BJ (cell line): Measurements from ENCODE around the gene USH1G. TPM values are rescaled to one million over a fixed set of nuclear protein-coding genes. Genes with fewer than 3 reads are reported as not detected.

ENCODE experiments used
- CTCF ChIA-PET: fragments of 350-600 bp; formaldehyde crosslinking; extraction: SDS; loops from one replicate; lab custom pipeline; 2021; ENCODE audit warnings: antibody characterized with exemption, inconsistent platforms; lab: Yijun Ruan, JAX
- POLR2A ChIA-PET: fragments of 300-600 bp; sonication (Branson Sonifier 250); formaldehyde crosslinking; extraction: SDS; loops from one replicate; lab custom pipeline; 2021; ENCODE audit warnings: antibody characterized with exemption; lab: Charles Lee
- DNase-seq: peaks from one replicate; pipeline ENCODE4 v3.0.0-alpha.2; 2011; ENCODE audit warnings: low read depth
- H3K27me3 ChIP-seq: 2 replicates; pipeline ENCODE4 v1.6.0; 2011; ENCODE audit warnings: low read length; ENCODE audit not compliant: control insufficient read depth, insufficient read depth
- H3K36me3 ChIP-seq: 2 replicates; pipeline ENCODE4 v1.5.1; 2011; ENCODE audit warnings: low read length; ENCODE audit not compliant: control insufficient read depth, insufficient read depth
- H3K4me3 ChIP-seq: 2 replicates; pipeline ENCODE4 v1.5.1; 2011; ENCODE audit warnings: low read depth, mild to moderate bottlenecking, control low read depth, low read length
- CTCF ChIP-seq: IDR thresholded peaks from 2 replicates; pipeline ENCODE4 v1.5.1; 2011; ENCODE audit warnings: low read depth, mild to moderate bottlenecking, control low read depth, inconsistent platforms, low read length, moderate library complexity; ENCODE audit not compliant: insufficient read depth
- polyA plus RNA-seq: library from polyadenylated mRNA; depleted of rRNA; stranded (reverse); fragments of >200 nt; gene quantifications from 2 replicates; pipeline ENCODE4 v1.2.3, GENCODE V29; 2011

Gene USH1G
- polyA plus RNA-seq, 1 experiment, result not detected

GRCh38 chr17:74959826-74960515 is 36.9 kb upstream of the USH1G start:
- no peak overlapping the region for H3K4me3 ChIP-seq
- TF ChIP-seq CTCF, result no peak
- no peaks in the 10 kb centered on the region for H3K36me3 ChIP-seq
- ChIA-PET CTCF (interaction anchor here (1.0 to 5.2 kb wide), 20 partner anchors 8 to 248 kb away, joined by 3 to 52 read pairs (median 12); partner anchors contain the start of genes CDR2L, HID1, KCTD2 and MRPL58), POLR2A (no interaction called here)
- peaks cover 5% of the 10 kb centered on the region; the same call in 1 of the 2 replicates for H3K27me3 ChIP-seq
- no peak for DNase-seq

- ChIA-PET POLR2A (no interaction called here), CTCF (interaction anchor here (0.5 to 3.9 kb wide), 48 partner anchors 10 to 1683 kb away, joined by 3 to 48 read pairs (median 4); partner anchors contain the start of genes ATP5PD, CDR2L, HID1 and KCTD2)
- H3K27me3 ChIP-seq, result peaks cover 7% of the 10 kb centered on the region
- peak; percentile 93 for TF ChIP-seq CTCF
- no peak overlapping the region for H3K4me3 ChIP-seq
- no peak for DNase-seq
- H3K36me3 ChIP-seq, result no peaks in the 10 kb centered on the region
Observed at GRCh38 chr17:74957935-74958740, 35.1 kb upstream of the USH1G start.

- Histone ChIP-seq H3K4me3 (no peak overlapping the region), H3K27me3 (peaks cover 9% of the 10 kb centered on the region), H3K36me3 (no peaks in the 10 kb centered on the region)
- TF ChIP-seq CTCF, result no peak
- ChIA-PET POLR2A (no interaction called here), CTCF (interaction anchor here (0.6 to 3.9 kb wide), 8 partner anchors 8 to 164 kb away, joined by 3 to 48 read pairs (median 7); partner anchors contain the start of genes MRPL58, OTOP2, OTOP3 and USH1G)
- no peak for DNase-seq
Observed at GRCh38 chr17:74956093-74956492, 33.0 kb upstream of the USH1G start.

- no peak for TF ChIP-seq CTCF
- no peak for DNase-seq
- ChIA-PET POLR2A (no interaction called here), CTCF (interaction anchor here (0.6 to 3.5 kb wide), 7 partner anchors 11 to 173 kb away, joined by 3 to 48 read pairs (median 3); partner anchors contain the start of genes MRPL58, OTOP2 and USH1G)
- no peaks in the 10 kb centered on the region for H3K36me3 ChIP-seq
- no peak overlapping the region for H3K4me3 ChIP-seq
- peaks cover 12% of the 10 kb centered on the region for H3K27me3 ChIP-seq
Observed at GRCh38 chr17:74954665-74955421, 31.8 kb upstream of the USH1G start.
